Activated CD4-positive, alpha-beta T cell treated with anti-CD3 and anti-CD28 coated beads, Interleukin-10, Interleukin-2, amounts not matched to agents 100 ng/mL and 50 ng/mL, durations not matched to agents 16 hours and 8 hours (primary cell): ENCODE data around the gene STRBP.

Experiments used
- DNase-seq: peaks from one replicate; pipeline ENCODE4 v3.0.0-alpha.2; 2020

Gene STRBP

GRCh38 chr9:123091459-123091858, 176.9 kb downstream of the STRBP start:
- no peak for DNase-seq

DNA sequence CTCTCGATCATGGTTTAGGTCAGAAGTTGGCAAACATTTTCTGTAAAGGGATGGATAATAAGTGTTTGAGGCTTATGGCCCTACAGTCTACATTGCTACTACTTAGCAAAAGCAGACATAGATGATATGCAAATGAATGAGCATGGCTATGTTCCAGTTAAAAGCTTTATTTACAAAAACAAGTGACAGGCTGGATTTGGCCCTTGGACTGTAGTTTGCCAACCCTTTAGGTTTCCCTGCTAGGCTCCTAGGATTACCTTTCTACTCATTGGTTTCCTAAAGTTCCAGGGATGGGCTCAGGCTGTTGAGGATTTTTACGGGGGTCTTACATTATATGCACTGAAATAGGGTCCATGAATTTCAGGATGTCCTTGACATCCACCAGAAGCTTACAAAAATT, 177.4 kb downstream of the STRBP start:
- no peak for DNase-seq

DNA sequence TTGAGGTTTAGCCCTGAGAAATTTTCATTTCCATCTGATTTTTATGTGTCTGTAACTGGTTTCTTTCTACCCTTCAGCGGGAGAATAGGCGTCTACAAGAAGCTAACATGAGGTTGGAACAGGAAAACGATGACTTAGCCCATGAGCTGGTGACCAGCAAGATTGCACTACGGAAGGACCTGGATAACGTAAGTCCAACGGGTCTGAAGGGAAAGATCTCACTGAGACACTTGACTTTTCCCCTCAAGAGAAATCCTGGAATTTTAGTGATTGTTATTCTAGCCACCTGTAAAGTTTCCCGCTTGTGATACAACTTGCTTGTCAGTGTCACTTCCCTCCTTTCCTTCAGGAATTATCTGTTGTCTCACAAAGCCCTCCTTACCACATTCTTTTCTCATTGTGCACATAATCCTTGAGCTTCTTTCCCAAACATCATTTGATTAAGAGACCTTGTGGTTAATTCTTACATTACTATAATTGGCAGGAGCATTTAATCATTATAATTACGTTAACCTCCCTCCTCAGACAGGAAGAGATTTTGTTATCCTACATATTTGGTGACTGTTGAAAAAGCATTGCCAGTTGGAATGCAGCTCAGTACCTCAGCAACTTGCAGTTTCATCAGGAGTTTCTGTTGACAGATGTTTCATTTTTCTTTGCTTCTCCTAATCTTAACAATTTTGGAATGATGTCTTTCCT, 178.0 kb downstream of the STRBP start:
- DNase-seq, result no peak

GRCh38 chr9:123089790-123090189, 178.6 kb downstream of the STRBP start:
- no peak for DNase-seq

DNA sequence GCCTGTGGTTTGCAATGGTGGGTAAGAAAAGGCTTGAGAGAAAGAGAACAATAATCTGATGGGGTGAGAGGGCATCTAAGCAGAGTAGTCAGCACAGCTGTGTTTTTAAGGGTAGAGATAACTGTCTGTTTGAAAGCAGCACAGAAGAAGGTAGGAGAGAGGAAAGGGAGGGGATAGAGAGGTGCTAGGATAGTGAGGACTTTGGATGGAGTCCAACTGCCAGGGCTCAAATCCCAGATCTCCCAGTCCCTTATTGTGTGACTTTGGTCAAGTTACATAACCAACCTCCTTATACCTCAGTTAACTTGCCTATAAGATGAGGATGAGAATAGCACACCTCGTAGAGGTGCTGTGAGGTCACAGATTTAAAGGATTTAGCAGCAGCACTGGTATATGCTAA, 179.3 kb downstream of the STRBP start:
- no peak for DNase-seq

DNA sequence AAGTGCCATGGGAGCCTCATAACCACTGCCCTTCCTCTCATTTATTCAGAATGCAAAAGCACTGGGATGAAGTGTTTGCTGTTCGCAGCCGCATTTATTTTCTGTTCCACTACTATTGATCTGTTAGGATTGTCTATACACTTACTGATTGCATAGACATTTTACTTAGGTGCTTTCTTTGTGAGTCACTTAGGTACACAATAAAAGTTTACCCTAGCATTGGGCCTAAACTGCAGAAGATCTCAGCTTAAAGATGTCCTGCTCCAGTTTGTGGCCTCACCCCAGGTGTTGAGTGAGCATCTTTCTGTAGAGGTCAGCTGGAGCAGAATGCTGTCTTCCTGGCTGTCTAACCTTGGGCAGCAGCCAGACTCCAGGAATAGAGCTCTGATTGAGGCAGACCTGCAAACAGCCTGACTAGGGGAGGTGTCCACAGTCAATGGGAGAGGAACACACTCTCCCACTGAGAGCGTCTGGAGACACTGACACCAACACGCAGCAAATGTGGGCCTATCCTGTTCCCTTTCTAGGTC, 181.0 kb downstream of the STRBP start:
- DNase-seq, result no peak

GRCh38 chr9:123085916-123086315, 182.5 kb downstream of the STRBP start:
- no peak for DNase-seq

- DNase-seq, result no peak
Observed at GRCh38 chr9:123084256-123084655, 184.1 kb downstream of the STRBP start.

DNA sequence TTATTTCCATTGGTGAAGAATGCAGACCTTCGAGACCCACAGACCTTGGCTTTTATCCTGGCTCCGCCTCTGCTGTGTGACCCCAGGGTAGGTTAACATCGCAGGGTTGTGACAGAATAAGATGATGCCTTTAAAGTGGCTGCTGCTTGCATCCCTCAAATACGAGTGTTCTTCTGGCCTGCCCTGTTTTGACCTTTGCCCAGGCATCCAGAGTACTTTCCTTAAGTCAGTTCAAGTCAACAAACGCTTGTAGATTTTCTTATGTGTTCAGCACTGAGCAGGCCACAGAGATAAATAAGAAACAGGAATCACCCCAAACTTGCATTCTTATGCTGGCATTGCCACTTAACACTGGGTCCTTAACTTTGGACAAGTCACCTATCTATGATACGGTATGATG, 184.7 kb downstream of the STRBP start:
- no peak for DNase-seq

GRCh38 chr9:123081824-123082223, 186.6 kb downstream of the STRBP start:
- DNase-seq, result peak; percentile 23

DNA sequence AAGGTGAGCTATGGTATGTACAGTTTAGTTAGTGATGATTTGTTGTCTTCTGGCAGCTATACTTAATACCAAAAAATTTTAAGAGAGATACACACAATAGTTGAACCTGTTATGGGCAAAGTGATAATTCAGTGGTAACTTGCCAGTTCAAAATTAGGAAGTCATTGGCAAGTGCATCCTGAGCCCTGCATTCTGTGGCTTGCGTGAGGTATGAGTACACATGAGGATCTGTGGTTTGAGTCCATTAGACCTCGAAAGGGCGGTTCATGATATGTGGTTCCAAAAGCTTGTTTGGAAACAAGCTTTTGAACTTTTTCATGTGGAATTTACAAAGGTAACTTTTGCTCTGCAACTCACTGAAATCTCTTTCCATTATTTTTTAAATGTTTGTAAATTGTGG, 187.9 kb downstream of the STRBP start:
- no peak for DNase-seq

GRCh38 chr9:123074628-123075027, 193.8 kb downstream of the STRBP start:
- no peak for DNase-seq

DNA sequence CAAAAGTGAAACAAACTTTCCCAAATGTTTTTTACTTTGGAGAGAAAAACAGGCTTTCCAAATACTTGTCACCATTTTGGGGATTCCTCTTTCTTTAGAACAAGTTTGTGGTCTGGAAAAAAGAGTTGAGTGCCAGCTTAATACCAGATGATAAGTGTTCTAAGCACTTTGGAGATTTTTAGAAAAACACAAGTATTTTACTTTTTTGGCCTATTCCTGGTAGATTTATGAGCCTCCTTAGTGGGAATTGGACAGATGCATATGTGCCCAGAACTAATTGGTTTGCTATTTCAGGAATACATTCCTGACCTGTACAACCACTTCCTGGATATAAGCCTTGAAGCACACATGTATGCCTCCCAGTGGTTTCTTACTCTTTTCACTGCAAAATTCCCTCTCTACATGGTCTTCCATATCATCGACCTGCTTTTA, 194.4 kb downstream of the STRBP start:
- DNase-seq, result no peak

DNA sequence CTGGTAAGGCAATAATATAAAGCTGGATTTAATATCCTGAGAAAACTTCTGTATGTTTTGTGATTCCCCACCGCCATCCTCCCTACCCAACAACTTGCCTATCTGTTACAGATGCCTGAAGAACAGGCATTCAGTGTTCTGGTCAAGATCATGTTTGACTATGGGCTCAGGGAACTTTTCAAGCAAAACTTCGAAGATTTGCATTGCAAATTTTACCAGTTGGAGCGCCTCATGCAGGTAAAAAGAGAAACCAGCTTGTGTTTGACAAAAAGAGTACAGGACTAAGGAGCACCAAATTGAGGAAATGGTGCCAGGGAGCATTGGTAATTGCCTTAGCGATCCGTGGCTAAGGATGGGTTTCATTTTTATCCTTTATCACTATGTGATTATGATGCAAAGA, 194.9 kb downstream of the STRBP start:
- no peak for DNase-seq

DNA sequence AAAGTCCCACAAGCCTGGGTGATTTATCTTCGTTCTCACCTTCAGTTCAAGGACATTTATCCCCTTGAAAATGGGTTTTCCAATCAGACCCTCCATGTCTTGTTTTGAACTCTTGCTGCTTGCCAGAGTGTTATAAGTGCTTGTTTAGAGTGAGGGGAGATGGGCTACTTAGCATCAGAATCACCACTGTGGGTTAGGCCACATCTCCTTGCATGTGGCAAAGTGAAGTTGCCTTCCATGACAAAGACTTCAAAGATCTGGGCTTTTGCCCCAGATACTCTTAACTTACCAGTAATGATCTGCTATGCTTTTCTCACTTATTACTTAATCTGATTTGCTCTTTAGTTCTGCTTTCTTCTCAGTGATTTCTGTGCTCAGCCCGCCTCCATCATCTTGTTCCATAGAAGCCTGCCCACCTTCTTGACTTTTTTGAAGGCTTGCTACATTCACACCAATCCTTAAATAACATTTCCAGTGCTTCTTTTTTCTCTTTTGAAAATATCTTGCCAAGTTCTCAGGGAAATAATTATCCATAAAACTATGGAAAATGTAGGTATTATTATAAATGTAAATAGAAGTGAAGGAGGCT, 195.9 kb downstream of the STRBP start:
- no peak for DNase-seq
